Tibial artery (tissue), 4 donors: ENCODE data around the gene FAM193A.
"Not testable (repeated sequence)": the region's sequence is repeated elsewhere in the genome, so short reads cannot be mapped to it uniquely, and the experiment has no call there.

ENCODE experiments used
- DNase-seq, 2 donors: peaks; one replicate each; pipeline ENCODE4 v3.0.0-alpha.2; 2019
- H3K27ac ChIP-seq, 2 donors: fragments of 200-600 bp; sonication (generic) in 1 of 2; 1 replicate in 1 of 2; 2 replicates in 1 of 2; pipeline ENCODE4 v1.5.1; 2018 to 2019; ENCODE audit warnings: mild to moderate bottlenecking in 1 of 2
- H3K27me3 ChIP-seq, 2 donors: fragments of 200-600 bp; sonication (generic) in 1 of 2; one replicate each; pipeline versions ENCODE4 v1.5.1 to v1.6.0; 2016 to 2019
- H3K36me3 ChIP-seq, 3 donors: fragments of 200-600 bp; sonication (generic) in 2 of 3; one replicate each; pipeline ENCODE4 v1.5.1; 2016 to 2019; ENCODE audit warnings: mild to moderate bottlenecking in 2 of 3
- H3K4me1 ChIP-seq, 4 donors: fragments of 200-600 bp; sonication (generic) in 2 of 4; 1 replicate in 3 of 4; 2 replicates in 1 of 4; pipeline ENCODE4 v1.5.1; 2016 to 2019
- H3K4me3 ChIP-seq, 2 donors: fragments of 200-600 bp; sonication (generic) in 1 of 2; 1 replicate in 1 of 2; 2 replicates in 1 of 2; pipeline ENCODE4 v1.5.1; 2018 to 2019; ENCODE audit warnings: mild to moderate bottlenecking in 2 of 2
- H3K9me3 ChIP-seq, 3 donors: fragments of 200-600 bp; sonication (generic) in 1 of 3; one replicate each; pipeline ENCODE4 v1.5.1; 2016 to 2019
- intact Hi-C: fragments of 100-400 bp; cut with DNase I; formaldehyde crosslinking; loops from one replicate; pipeline ENCODE4 v1.15.0; 2023; ENCODE audit warnings: low total_unique reads
- TF ChIP-seq, protein P1 (sequence below), 2 experiments: fragments of 200-600 bp in 1 of 2; fragments of 450-650 bp in 1 of 2; IDR thresholded peaks; one replicate each; pipeline ENCODE4 v1.5.1; 2017 to 2019; ENCODE audit warnings: antibody characterized with exemption in 2 of 2, mild to moderate bottlenecking in 1 of 2, moderate library complexity in 1 of 2

The FAM193A gene

GRCh38 chr4:2526559-2526958 lies 9.9 kb upstream of the FAM193A start:
- Histone ChIP-seq H3K27me3 (no peaks in the 10 kb centered on the region), H3K9me3 (no peaks in the 10 kb centered on the region), H3K27ac (no peak overlapping the region), H3K4me1 (no peaks in the 10 kb centered on the region), H3K36me3 (no peaks in the 10 kb centered on the region), H3K4me3 (no peak overlapping the region)
- no peak for DNase-seq
- TF ChIP-seq, protein P1, sequence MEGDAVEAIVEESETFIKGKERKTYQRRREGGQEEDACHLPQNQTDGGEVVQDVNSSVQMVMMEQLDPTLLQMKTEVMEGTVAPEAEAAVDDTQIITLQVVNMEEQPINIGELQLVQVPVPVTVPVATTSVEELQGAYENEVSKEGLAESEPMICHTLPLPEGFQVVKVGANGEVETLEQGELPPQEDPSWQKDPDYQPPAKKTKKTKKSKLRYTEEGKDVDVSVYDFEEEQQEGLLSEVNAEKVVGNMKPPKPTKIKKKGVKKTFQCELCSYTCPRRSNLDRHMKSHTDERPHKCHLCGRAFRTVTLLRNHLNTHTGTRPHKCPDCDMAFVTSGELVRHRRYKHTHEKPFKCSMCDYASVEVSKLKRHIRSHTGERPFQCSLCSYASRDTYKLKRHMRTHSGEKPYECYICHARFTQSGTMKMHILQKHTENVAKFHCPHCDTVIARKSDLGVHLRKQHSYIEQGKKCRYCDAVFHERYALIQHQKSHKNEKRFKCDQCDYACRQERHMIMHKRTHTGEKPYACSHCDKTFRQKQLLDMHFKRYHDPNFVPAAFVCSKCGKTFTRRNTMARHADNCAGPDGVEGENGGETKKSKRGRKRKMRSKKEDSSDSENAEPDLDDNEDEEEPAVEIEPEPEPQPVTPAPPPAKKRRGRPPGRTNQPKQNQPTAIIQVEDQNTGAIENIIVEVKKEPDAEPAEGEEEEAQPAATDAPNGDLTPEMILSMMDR (IDR thresholded peaks at IDR 0.05): no peak
- intact Hi-C loops: no loop called here

DNA sequence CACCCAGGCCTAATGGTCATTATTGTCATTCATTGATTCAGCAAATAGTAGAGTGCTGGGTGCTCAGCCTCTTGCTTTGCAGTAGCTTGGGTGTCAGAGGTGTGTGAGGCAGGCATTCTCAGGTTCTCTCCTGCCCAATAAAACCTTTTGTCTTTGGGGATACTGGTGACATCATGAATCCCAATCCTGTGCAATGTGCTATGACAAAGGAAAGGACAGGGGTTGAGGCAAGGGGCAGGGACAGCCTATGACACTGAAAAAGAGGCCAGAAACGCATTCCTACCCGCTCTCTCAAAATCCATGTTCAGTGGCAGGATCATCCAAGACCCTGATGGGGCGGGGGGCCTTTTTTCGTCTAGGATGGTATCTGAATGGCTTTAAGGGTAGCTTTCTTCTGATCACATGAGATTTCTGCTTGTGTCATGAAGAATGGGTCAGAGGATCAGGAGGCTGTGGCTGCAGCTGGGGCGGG lies 1.5 kb upstream of the FAM193A start:
- peak overlapping the region; percentile 90 to 99 for H3K4me3 ChIP-seq
- intact Hi-C loops: loop anchor here (10.0 kb wide), 2 partner anchors 90 to 120 kb away; partner anchors contain the start of genes CFAP99 and ZFYVE28
- no peak for DNase-seq
- H3K27ac ChIP-seq: peak overlapping the region; percentile 82 to 97
- no peaks in the 10 kb centered on the region for H3K9me3 ChIP-seq
- no peaks in the 10 kb centered on the region for H3K27me3 ChIP-seq
- TF ChIP-seq, protein P1 (IDR thresholded peaks at IDR 0.05): no peak
- H3K36me3 ChIP-seq: no peaks in the 10 kb centered on the region
- peaks cover 0 to 31% (median 24%) of the 10 kb centered on the region in 4 donors for H3K4me1 ChIP-seq

DNA sequence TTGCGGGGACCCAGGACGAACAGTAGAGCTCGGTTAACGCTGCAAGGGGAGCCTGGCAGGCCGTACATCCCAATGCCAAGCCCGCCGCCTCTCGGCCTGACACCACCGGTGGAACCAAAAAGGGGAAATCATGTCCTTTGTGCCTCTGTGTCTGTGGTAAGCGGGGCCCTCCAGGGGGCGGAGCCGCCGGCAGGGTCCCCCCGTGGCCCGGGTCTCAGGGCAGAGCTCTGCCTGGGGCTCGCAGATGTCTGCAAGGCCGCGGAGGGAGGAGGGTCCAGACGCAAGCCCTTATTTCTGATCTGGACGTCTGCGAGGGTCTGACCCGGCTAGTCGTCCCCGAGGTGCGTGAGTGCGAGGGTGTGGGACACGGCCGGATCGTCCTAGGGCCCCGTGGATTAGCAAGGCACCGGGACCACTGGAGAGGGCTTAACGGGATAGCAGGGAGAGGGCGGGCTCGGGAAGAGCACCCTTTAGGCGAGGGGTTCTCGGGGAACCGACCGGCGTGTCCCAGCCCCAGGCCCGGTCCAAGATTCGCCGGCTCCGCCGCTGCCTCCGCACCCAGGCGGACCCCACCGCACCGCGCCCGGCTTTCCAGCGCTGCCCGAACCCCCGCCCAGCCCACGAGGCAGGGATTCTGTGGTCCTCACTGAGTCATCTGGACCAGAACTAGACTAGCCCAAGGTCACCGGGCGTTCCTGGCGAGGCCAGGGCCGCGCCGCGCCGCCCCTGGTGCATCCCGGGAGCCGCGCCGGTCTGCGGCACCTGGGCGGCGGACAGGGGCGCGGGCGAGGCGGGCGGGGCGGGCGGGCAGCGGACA lies 863 bp upstream of the FAM193A start:
- Histone ChIP-seq H3K27ac (peak overlapping the region; percentile 82 to 97), H3K27me3 (no peaks in the 10 kb centered on the region), H3K9me3 (no peaks in the 10 kb centered on the region), H3K4me1 (peaks cover 0 to 31% (median 24%) of the 10 kb centered on the region in 4 donors), H3K4me3 (peak overlapping the region; percentile 90 to 99), H3K36me3 (no peaks in the 10 kb centered on the region)
- TF ChIP-seq, protein P1 (IDR thresholded peaks at IDR 0.05): no peak
- DNase-seq: peak; percentile 42 to 76
- intact Hi-C loops: loop anchor here (10.0 kb wide), 2 partner anchors 89 to 121 kb away; partner anchors contain the start of genes CFAP99 and ZFYVE28

DNA sequence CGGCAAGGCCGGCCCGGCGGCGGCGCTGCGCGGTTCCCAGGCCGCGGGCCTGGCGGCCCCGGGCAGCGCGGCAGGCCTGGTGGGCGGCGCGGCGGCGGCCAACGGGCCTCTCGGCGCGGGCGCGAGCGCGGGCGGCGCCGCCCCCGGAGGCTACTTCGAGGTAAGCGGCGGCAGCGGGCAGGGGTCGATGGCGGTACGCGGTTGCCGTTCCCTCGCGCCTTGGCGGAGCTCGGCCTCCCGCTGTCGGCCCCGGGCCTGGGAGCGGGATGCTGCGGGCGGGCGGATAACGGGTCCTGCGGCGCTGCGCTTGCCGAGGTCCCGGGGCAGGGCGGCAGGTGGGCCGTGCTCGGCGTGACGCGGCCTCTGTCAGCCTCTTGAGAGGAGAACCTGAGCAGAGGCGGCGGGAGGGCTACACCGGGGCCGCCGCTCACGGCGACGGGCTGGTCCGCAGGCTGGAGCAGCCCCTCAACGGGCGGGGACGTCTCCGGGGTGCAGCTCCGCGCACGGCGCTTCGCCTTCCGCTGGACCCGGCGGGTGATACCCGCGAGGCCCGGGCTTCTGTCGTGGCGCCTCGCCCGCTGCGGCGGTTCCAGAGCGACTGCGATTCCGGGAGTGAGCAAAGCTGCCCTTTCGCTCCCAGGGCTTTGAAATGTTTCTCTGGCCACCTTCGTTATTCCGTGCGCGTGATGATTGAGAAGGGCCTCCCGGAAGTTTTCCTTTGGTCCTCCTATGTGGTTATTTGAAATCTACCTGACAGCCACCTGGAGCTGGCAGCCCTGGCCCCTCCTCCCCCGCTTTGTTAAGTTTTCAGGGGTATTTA lies 774 bp downstream of the FAM193A start:
- peaks cover 0 to 31% (median 24%) of the 10 kb centered on the region in 4 donors for H3K4me1 ChIP-seq
- H3K36me3 ChIP-seq: no peaks in the 10 kb centered on the region
- peak; percentile 26 to 71 for DNase-seq
- TF ChIP-seq, protein P1 (IDR thresholded peaks at IDR 0.05): peak in 1 of 2 experiments; percentile 4
- H3K9me3 ChIP-seq: no peaks in the 10 kb centered on the region
- H3K4me3 ChIP-seq: peak overlapping the region; percentile 90 to 99
- intact Hi-C loops: loop anchor here (1.0 to 10.0 kb wide), 3 partner anchors 68 to 122 kb away; partner anchors contain the start of genes CFAP99, RNF4 and ZFYVE28
- H3K27ac ChIP-seq: peak overlapping the region; percentile 92 to 97
- H3K27me3 ChIP-seq: no peaks in the 10 kb centered on the region

GRCh38 chr4:2543580-2544191 lies 7.2 kb downstream of the FAM193A start:
- peak in 1 of 2 donors; percentile 16 for DNase-seq
- intact Hi-C loops, H3K36me3 ChIP-seq: not testable (repeated sequence)

More at GRCh38 chr4:2543580-2544191, 7.2 kb downstream of the FAM193A start:
- peaks cover 0 to 25% (median 9%) of the 10 kb centered on the region in 4 donors for H3K4me1 ChIP-seq
- not testable (repeated sequence) for H3K27me3 ChIP-seq, H3K4me3 ChIP-seq, H3K27ac ChIP-seq, H3K9me3 ChIP-seq
